ENCODE data around the gene MAGI1. TPM values are rescaled to one million over a fixed set of nuclear protein-coding genes. Genes with fewer than 3 reads are reported as not detected.

Gene MAGI1
- total RNA-seq, 1 experiment from 2014 or later, result 38.6 TPM

DNA sequence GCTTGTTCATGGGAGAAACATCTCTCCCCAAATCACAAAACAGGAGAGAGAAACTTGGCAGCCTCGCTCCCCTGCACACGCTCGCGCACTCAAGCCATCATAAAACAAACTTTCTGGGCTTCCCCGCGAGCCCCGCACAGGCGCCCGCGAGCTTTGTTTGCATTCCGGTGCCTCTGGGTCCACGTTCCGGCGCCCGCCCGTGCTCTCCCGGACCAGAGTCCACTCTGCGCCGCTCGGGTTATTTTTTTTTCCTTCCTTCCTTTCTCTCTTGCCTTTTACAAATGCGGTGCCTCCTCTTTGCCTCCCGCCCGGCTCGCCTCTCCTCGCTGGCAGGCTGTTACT lies 363 bp downstream of the MAGI1 start (continued):
- TF ChIP-seq, protein P1, sequence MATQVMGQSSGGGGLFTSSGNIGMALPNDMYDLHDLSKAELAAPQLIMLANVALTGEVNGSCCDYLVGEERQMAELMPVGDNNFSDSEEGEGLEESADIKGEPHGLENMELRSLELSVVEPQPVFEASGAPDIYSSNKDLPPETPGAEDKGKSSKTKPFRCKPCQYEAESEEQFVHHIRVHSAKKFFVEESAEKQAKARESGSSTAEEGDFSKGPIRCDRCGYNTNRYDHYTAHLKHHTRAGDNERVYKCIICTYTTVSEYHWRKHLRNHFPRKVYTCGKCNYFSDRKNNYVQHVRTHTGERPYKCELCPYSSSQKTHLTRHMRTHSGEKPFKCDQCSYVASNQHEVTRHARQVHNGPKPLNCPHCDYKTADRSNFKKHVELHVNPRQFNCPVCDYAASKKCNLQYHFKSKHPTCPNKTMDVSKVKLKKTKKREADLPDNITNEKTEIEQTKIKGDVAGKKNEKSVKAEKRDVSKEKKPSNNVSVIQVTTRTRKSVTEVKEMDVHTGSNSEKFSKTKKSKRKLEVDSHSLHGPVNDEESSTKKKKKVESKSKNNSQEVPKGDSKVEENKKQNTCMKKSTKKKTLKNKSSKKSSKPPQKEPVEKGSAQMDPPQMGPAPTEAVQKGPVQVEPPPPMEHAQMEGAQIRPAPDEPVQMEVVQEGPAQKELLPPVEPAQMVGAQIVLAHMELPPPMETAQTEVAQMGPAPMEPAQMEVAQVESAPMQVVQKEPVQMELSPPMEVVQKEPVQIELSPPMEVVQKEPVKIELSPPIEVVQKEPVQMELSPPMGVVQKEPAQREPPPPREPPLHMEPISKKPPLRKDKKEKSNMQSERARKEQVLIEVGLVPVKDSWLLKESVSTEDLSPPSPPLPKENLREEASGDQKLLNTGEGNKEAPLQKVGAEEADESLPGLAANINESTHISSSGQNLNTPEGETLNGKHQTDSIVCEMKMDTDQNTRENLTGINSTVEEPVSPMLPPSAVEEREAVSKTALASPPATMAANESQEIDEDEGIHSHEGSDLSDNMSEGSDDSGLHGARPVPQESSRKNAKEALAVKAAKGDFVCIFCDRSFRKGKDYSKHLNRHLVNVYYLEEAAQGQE (IDR thresholded peaks at IDR 0.05; ENCODE audit: low read depth), result no peak
- no peak for TF ChIP-seq TCF7L2 (IDR thresholded peaks at IDR 0.05; ENCODE audit: borderline replicate concordance, extremely low read depth, insufficient read depth, insufficient read length)
- no peak for TF ChIP-seq CEBPB (IDR thresholded peaks at IDR 0.05; ENCODE audit: low read depth)
- no peak for TF ChIP-seq FOSL1 (IDR thresholded peaks at IDR 0.05; ENCODE audit: low read depth)
- TF ChIP-seq ELF1 (IDR thresholded peaks at IDR 0.05; ENCODE audit: borderline replicate concordance, low read depth), result no peak
- no peak; the same call in 1 of the 2 replicates for TF ChIP-seq SIN3A (IDR thresholded peaks at IDR 0.05; ENCODE audit: low read depth)

DNA sequence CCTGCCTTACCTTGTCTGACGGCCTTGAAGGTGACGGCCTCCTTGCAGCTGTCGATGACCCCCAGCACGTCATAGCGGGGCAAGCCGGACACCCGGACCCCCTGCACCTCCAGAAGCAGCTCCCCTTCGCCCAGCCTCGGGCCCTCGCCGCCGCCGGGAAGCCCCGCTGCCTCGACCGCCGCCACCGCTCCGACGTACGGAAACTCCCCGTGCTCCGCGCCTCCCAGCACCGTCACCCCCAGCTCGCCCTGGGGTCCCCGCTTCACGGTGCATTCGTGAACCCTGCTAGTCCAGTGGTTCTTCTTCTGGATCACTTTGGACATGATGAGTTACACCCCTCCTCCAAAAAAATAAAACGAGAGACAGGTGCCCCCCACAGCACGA lies 740 bp downstream of the MAGI1 start:
- Histone ChIP-seq H3K4me3 (replicated peaks in 1 of 2; ENCODE audit: low read depth in 1 of 2, low read length in 2 of 2) (peak overlapping the region; percentile 81 to 91), H2AFZ (ENCODE audit: low read depth, low read length, poor library complexity, severe bottlenecking) (peak overlapping the region; percentile 12), H3K9me2 (ENCODE audit: insufficient read depth) (no peaks in the 10 kb centered on the region), H3K79me2 (ENCODE audit: insufficient read depth, low read length) (peaks cover 54% of the 10 kb centered on the region), H3K27me3 (ENCODE audit: insufficient read depth, low read length) (no peaks in the 10 kb centered on the region), H3K4me2 (ENCODE audit: low read length) (peak overlapping the region; percentile 91), H3K27ac (ENCODE audit: low read depth, low read length) (peak overlapping the region; percentile 88), H3K9me3 (ENCODE audit: control insufficient read depth in 1 of 2, insufficient read depth in 1 of 2, low read depth in 1 of 2, low read length in 2 of 2) (no peaks in the 10 kb centered on the region), H3K4me1 (ENCODE audit: control insufficient read depth in 1 of 2, insufficient read depth in 2 of 2, low read length in 2 of 2) (peaks cover 26 to 28% of the 10 kb centered on the region in 2 experiments), H4K20me1 (ENCODE audit: insufficient read depth) (no peaks in the 10 kb centered on the region), H3K9ac (ENCODE audit: low read length) (peak overlapping the region; percentile 81), H3K36me3 (ENCODE audit: control insufficient read depth in 1 of 2, insufficient read depth in 2 of 2, low read length in 2 of 2) (no peaks in the 10 kb centered on the region)
- CTCF ChIA-PET, result no interaction called here
- POLR2A ChIA-PET, result no interaction called here
- intact Hi-C loops (cut with micrococcal nuclease), result loop anchor here (2.0 to 5.0 kb wide), 3 partner anchors 85 to 251 kb away; no protein-coding TSS in a partner anchor
- TF ChIP-seq, protein P2, sequence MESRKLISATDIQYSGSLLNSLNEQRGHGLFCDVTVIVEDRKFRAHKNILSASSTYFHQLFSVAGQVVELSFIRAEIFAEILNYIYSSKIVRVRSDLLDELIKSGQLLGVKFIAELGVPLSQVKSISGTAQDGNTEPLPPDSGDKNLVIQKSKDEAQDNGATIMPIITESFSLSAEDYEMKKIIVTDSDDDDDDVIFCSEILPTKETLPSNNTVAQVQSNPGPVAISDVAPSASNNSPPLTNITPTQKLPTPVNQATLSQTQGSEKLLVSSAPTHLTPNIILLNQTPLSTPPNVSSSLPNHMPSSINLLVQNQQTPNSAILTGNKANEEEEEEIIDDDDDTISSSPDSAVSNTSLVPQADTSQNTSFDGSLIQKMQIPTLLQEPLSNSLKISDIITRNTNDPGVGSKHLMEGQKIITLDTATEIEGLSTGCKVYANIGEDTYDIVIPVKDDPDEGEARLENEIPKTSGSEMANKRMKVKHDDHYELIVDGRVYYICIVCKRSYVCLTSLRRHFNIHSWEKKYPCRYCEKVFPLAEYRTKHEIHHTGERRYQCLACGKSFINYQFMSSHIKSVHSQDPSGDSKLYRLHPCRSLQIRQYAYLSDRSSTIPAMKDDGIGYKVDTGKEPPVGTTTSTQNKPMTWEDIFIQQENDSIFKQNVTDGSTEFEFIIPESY (IDR thresholded peaks at IDR 0.05; ENCODE audit: extremely low read depth, insufficient replicate concordance, low read length), result no peak
- TF ChIP-seq CBX3 (IDR thresholded peaks at IDR 0.05; ENCODE audit: low read depth) (no peak), JUND (IDR thresholded peaks at IDR 0.05) (no peak), EGR1 (IDR thresholded peaks at IDR 0.05; ENCODE audit: low read depth) (no peak), FOSL1 (IDR thresholded peaks at IDR 0.05; ENCODE audit: low read depth) (no peak), SP1 (IDR thresholded peaks at IDR 0.05; ENCODE audit: low read depth) (no peak), SIN3A (IDR thresholded peaks at IDR 0.05; ENCODE audit: low read depth) (no peak), POLR2A (IDR thresholded peaks at IDR 0.05; ENCODE audit: borderline replicate concordance, extremely low read depth, insufficient read depth, insufficient read length) (no peak), YY1 (IDR thresholded peaks at IDR 0.05; ENCODE audit: extremely low read depth, insufficient replicate concordance, low read depth, low read length) (no peak)
- TF ChIP-seq, protein P3, sequence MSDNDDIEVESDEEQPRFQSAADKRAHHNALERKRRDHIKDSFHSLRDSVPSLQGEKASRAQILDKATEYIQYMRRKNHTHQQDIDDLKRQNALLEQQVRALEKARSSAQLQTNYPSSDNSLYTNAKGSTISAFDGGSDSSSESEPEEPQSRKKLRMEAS (IDR thresholded peaks at IDR 0.05), result no peak
- TF ChIP-seq, protein P4, sequence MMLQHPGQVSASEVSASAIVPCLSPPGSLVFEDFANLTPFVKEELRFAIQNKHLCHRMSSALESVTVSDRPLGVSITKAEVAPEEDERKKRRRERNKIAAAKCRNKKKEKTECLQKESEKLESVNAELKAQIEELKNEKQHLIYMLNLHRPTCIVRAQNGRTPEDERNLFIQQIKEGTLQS (IDR thresholded peaks at IDR 0.05), result no peak
- no TSS peak for BruUV-seq (replicated peaks)
- RAD21 ChIA-PET (ENCODE audit: low non-redundant PET in 1 of 2, low total read pairs in 2 of 2, uncharacterized antibody in 2 of 2, unreplicated experiment in 2 of 2), result no interaction called here
- no peak for DNase-seq (ENCODE audit: low read depth, low spot score)
- no peak for ATAC-seq
